HepG2 (cell line): Measurements from ENCODE around the gene ARHGAP30. TPM values are rescaled to one million over a fixed set of nuclear protein-coding genes. Genes with fewer than 3 reads are reported as not detected.
A peak's percentile ranks its signal among the peaks of the same experiment; 100 is the strongest.

ENCODE experiments used
- ATF1 ChIP-seq: IDR thresholded peaks from 2 replicates; pipeline ENCODE4 v1.6.1; 2016; ENCODE audit warnings: mild to moderate bottlenecking, control low read depth
- ATF7 ChIP-seq, 2 experiments: fragments of 450-650 bp in 1 of 2; sonication (generic) in 1 of 2; formaldehyde crosslinking in 1 of 2; IDR thresholded peaks; 2 replicates each; pipeline versions ENCODE4 v1.4.0 to v1.6.1; 2016 to 2020; ENCODE audit warnings: antibody characterized with exemption in 1 of 2, mild to moderate bottlenecking in 1 of 2, missing genetic modification reagents in 1 of 2
- CHD4 ChIP-seq: fragments of 200-600 bp; sonication (generic); IDR thresholded peaks from 2 replicates; pipeline ENCODE4 v1.7.0; 2017; ENCODE audit warnings: mild to moderate bottlenecking, low read length, borderline replicate concordance
- HMG20B ChIP-seq: conservative IDR thresholded peaks from 2 replicates; pipeline ENCODE4 v1.6.1; 2016; ENCODE audit warnings: missing genetic modification reagents, missing compliant biosample characterization
- HNRNPL ChIP-seq: fragments of 200-400 bp; formaldehyde crosslinking; IDR thresholded peaks from 2 replicates; pipeline ENCODE4 v1.6.1; 2017; ENCODE audit warnings: mild to moderate bottlenecking, low read depth, low read length
- HOXA5 ChIP-seq: sonication (generic); formaldehyde crosslinking; IDR thresholded peaks from 2 replicates; pipeline ENCODE4 v1.4.0; 2020; ENCODE audit warnings: missing genetic modification reagents
- JDP2 ChIP-seq: sonication (generic); formaldehyde crosslinking; IDR thresholded peaks from 2 replicates; pipeline ENCODE4 v1.8.1; 2022; ENCODE audit warnings: missing genetic modification reagents, borderline replicate concordance
- KDM4B ChIP-seq: sonication (generic); formaldehyde crosslinking; IDR thresholded peaks from 2 replicates; pipeline ENCODE4 v1.4.0; 2020; ENCODE audit warnings: missing genetic modification reagents
- KDM5B ChIP-seq: sonication (generic); formaldehyde crosslinking; IDR thresholded peaks from 2 replicates; pipeline ENCODE4 v1.4.0; 2020; ENCODE audit warnings: missing genetic modification reagents, mild to moderate bottlenecking, borderline replicate concordance
- KLF9 ChIP-seq: IDR thresholded peaks from 2 replicates; pipeline ENCODE4 v1.6.1; 2016; ENCODE audit warnings: low read depth
- MAFK ChIP-seq, 2 experiments: IDR thresholded peaks in 1 of 2; conservative IDR thresholded peaks in 1 of 2; 2 replicates each; pipeline ENCODE4 v1.6.1; 2011; ENCODE audit warnings: improper control_type of control experiment in 2 of 2, low read length in 2 of 2
- MIER2 ChIP-seq: IDR thresholded peaks from 2 replicates; pipeline ENCODE4 v1.6.1; 2016; ENCODE audit warnings: missing biosample characterization, missing genetic modification reagents
- NCOA2 ChIP-seq: sonication (generic); formaldehyde crosslinking; IDR thresholded peaks from 2 replicates; pipeline ENCODE4 v1.8.0; 2022; ENCODE audit warnings: inconsistent platforms
- RARA ChIP-seq: IDR thresholded peaks from 2 replicates; pipeline ENCODE4 v1.6.1; 2016; ENCODE audit warnings: missing genetic modification reagents, missing compliant biosample characterization
- RFX1 ChIP-seq: fragments of 450-650 bp; IDR thresholded peaks from 2 replicates; pipeline ENCODE4 v1.6.1; 2017
- RORA ChIP-seq: sonication (generic); formaldehyde crosslinking; IDR thresholded peaks from 2 replicates; pipeline ENCODE4 v1.5.0; 2020; ENCODE audit warnings: mild to moderate bottlenecking, missing genetic modification reagents, moderate library complexity
- SNAPC2 ChIP-seq: sonication (generic); formaldehyde crosslinking; IDR thresholded peaks from 2 replicates; pipeline ENCODE4 v1.8.1; 2022; ENCODE audit warnings: mild to moderate bottlenecking, missing genetic modification reagents
- SPEN ChIP-seq: sonication (generic); formaldehyde crosslinking; IDR thresholded peaks from 2 replicates; pipeline ENCODE4 v1.5.1; 2020; ENCODE audit warnings: low read depth, mild to moderate bottlenecking, missing genetic modification reagents
- TAF1 ChIP-seq: sonication (generic); formaldehyde crosslinking; IDR thresholded peaks from 2 replicates; pipeline ENCODE4 v1.4.0; 2020; ENCODE audit warnings: missing genetic modification reagents
- ZFP37 ChIP-seq: sonication (generic); formaldehyde crosslinking; IDR thresholded peaks from 2 replicates; pipeline ENCODE4 v1.4.0; 2020; ENCODE audit warnings: missing genetic modification reagents, borderline replicate concordance
- ZNF326 ChIP-seq: sonication (generic); formaldehyde crosslinking; IDR thresholded peaks from 2 replicates; pipeline ENCODE4 v1.4.0; 2020; ENCODE audit warnings: missing genetic modification reagents, borderline replicate concordance
- ZNF335 ChIP-seq: sonication (generic); formaldehyde crosslinking; IDR thresholded peaks from 2 replicates; pipeline ENCODE4 v1.4.0; 2020; ENCODE audit warnings: missing genetic modification reagents
- ZNF569 ChIP-seq: sonication (generic); formaldehyde crosslinking; IDR thresholded peaks from 2 replicates; pipeline ENCODE4 v1.5.0; 2020; ENCODE audit warnings: mild to moderate bottlenecking, missing genetic modification reagents, moderate library complexity, borderline replicate concordance
- ZNF749 ChIP-seq: sonication (generic); formaldehyde crosslinking; IDR thresholded peaks from 2 replicates; pipeline ENCODE4 v1.8.0; 2022; ENCODE audit warnings: mild to moderate bottlenecking, missing genetic modification reagents, moderate library complexity, borderline replicate concordance
- ZSCAN20 ChIP-seq: sonication (generic); formaldehyde crosslinking; IDR thresholded peaks from 2 replicates; pipeline ENCODE4 v1.4.0; 2020; ENCODE audit warnings: missing genetic modification reagents, mild to moderate bottlenecking, borderline replicate concordance
- polyA plus RNA-seq, 8 experiments: library from polyadenylated mRNA; depleted of rRNA in 3 of 8; stranded (reverse) in 7 of 8; unstranded in 1 of 8; fragments of >200 nt; fragmentation: Illumina TruSeq in 4 of 8; extraction: Trizol in 4 of 8; gene quantifications; 2 replicates each; pipeline versions ENCODE4 v1.2.1 to v1.2.3, GENCODE V29; 2011 to 2016; ENCODE audit warnings: low read depth in 4 of 8, missing spikeins in 1 of 8, mixed read lengths in 1 of 8; ENCODE audit not compliant: insufficient read depth in 1 of 8
- total RNA-seq, 5 experiments: library from RNA; depleted of rRNA; stranded (reverse); fragments of >200 nt; fragmentation: Illumina TruSeq; extraction: Trizol; gene quantifications; 2 replicates each; pipeline ENCODE4 v1.2.3, GENCODE V29; 2016; ENCODE audit warnings: low read depth in 1 of 5
- TF ChIP-seq, protein P1 (sequence below): sonication (generic); formaldehyde crosslinking; IDR thresholded peaks from 2 replicates; pipeline ENCODE4 v1.4.0; 2020; ENCODE audit warnings: mild to moderate bottlenecking, missing genetic modification reagents
- TF ChIP-seq, protein P2 (sequence below), 2 experiments: sonication (generic) in 1 of 2; formaldehyde crosslinking in 1 of 2; IDR thresholded peaks; 2 replicates each; pipeline versions ENCODE4 v1.4.0 to v1.6.1; 2018 to 2020; ENCODE audit warnings: missing genetic modification reagents in 2 of 2, borderline replicate concordance in 1 of 2, low read depth in 1 of 2, mild to moderate bottlenecking in 1 of 2, missing biosample characterization in 1 of 2

The ARHGAP30 gene
- total and polyA plus RNA-seq, 2 of the 13 experiments (the other 11 are each of a cell fraction or from before 2014, with no cell fraction given) = 0.13 to 0.20 TPM

DNA sequence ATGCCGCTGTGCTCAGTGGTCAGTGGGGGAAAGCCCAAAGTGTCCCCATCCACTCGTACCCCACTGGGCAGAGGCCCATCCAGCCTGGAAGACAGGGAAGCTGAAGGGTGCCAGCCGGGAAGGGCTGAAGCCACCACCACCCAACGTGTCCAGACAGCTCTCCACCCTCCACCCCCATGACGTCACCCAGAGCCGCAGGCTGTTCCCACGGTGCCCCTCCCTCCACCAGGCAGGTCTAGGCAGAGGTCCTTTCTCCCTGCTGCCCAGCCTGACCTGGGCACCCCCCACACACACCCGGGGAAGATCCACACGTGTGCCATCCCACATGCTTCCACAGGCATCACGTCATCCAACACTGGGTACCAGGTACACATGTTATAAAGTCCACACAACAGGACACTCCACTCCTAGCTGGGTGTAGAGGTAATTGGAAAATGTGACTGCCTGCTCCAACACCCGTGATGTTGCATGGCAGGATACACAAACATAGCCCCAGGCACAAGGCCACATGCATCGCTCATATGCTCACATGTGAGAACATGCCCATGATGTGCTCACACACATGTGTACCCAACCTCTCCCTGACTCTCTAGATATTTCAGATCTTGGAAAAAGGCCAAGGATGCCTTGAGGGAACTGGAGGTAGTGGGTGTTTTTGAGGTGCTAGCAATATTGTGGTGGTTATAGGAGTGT is 5.1 kb upstream of the ARHGAP30 start (continued):
- TF ChIP-seq, protein P1, sequence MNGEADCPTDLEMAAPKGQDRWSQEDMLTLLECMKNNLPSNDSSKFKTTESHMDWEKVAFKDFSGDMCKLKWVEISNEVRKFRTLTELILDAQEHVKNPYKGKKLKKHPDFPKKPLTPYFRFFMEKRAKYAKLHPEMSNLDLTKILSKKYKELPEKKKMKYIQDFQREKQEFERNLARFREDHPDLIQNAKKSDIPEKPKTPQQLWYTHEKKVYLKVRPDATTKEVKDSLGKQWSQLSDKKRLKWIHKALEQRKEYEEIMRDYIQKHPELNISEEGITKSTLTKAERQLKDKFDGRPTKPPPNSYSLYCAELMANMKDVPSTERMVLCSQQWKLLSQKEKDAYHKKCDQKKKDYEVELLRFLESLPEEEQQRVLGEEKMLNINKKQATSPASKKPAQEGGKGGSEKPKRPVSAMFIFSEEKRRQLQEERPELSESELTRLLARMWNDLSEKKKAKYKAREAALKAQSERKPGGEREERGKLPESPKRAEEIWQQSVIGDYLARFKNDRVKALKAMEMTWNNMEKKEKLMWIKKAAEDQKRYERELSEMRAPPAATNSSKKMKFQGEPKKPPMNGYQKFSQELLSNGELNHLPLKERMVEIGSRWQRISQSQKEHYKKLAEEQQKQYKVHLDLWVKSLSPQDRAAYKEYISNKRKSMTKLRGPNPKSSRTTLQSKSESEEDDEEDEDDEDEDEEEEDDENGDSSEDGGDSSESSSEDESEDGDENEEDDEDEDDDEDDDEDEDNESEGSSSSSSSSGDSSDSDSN = no peak
- no peak for TF ChIP-seq KDM4B
- TF ChIP-seq SNAPC2 (CRISPR knock-in tag) = no peak
- peak; percentile 19; the same call in 1 of the 2 replicates for TF ChIP-seq SPEN (CRISPR knock-in tag)
- TF ChIP-seq ZSCAN20 (CRISPR knock-in tag) = no peak
- TF ChIP-seq RARA (CRISPR knock-in tag) = no peak
- TF ChIP-seq RFX1 = no peak
- no peak for TF ChIP-seq HOXA5 (CRISPR knock-in tag)
- peak; percentile 26; the same call in 1 of the 2 replicates for TF ChIP-seq KDM5B
- no peak for TF ChIP-seq JDP2 (CRISPR knock-in tag)
- no peak for TF ChIP-seq ZNF335 (CRISPR knock-in tag)
- no peak for TF ChIP-seq HMG20B
- no peak for TF ChIP-seq CHD4
- no peak for TF ChIP-seq NCOA2 (CRISPR knock-in tag)
- TF ChIP-seq ZNF569 (CRISPR knock-in tag) = no peak
- TF ChIP-seq RORA (CRISPR knock-in tag) = no peak
- TF ChIP-seq ZNF326 (CRISPR knock-in tag) = no peak
- TF ChIP-seq MIER2 = no peak
- no peak for TF ChIP-seq ZFP37 (CRISPR knock-in tag)
- peak; percentile 98 for TF ChIP-seq ATF7 (IDR thresholded peaks at IDR 0.05)
- peak; percentile 95 for TF ChIP-seq ATF7 (CRISPR knock-in tag; IDR thresholded peaks at IDR 0.05)
- no peak for TF ChIP-seq MAFK (conservative IDR thresholded peaks at IDR 0.05 in 1 of 2, IDR thresholded peaks at IDR 0.05 in 1 of 2; ENCODE audit: low read length in 2 of 2)
- TF ChIP-seq, protein P2, sequence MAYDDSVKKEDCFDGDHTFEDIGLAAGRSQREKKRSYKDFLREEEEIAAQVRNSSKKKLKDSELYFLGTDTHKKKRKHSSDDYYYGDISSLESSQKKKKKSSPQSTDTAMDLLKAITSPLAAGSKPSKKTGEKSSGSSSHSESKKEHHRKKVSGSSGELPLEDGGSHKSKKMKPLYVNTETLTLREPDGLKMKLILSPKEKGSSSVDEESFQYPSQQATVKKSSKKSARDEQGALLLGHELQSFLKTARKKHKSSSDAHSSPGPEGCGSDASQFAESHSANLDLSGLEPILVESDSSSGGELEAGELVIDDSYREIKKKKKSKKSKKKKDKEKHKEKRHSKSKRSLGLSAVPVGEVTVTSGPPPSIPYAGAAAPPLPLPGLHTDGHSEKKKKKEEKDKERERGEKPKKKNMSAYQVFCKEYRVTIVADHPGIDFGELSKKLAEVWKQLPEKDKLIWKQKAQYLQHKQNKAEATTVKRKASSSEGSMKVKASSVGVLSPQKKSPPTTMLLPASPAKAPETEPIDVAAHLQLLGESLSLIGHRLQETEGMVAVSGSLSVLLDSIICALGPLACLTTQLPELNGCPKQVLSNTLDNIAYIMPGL (CRISPR knock-in tag; IDR thresholded peaks at IDR 0.05; ENCODE audit: borderline replicate concordance in 1 of 2, low read depth in 1 of 2) = 0 out of 4 replicates have a peak, but pooled peaks of 1 of the 2 experiments have one; percentile 1
- TF ChIP-seq ZNF749 (CRISPR knock-in tag) = no peak
- 0 out of 2 replicates have a peak, but pooled peaks have one; percentile 30 for TF ChIP-seq TAF1
- no peak for TF ChIP-seq KLF9
- TF ChIP-seq ATF1 (CRISPR knock-in tag) = peak; percentile 15; the same call in 1 of the 2 replicates
- 0 out of 2 replicates have a peak, but pooled peaks have one; percentile 45 for TF ChIP-seq HNRNPL
